Astrocyte of the spinal cord (primary cell): ENCODE measurements around the gene ARHGEF3.
"Not testable (repeated sequence)": the region's sequence is repeated elsewhere in the genome, so short reads cannot be mapped to it uniquely, and the experiment has no call there.

Experiments used
- DNase-seq: peaks from one replicate; pipeline ENCODE4 v3.0.0; 2011; ENCODE audit warnings: low read depth, low spot score
- H3K4me3 ChIP-seq: 2 replicates; pipeline ENCODE4 v1.5.1; 2011; ENCODE audit warnings: low read depth, mild to moderate bottlenecking, low read length, moderate library complexity
- CTCF ChIP-seq: IDR thresholded peaks from 2 replicates; pipeline ENCODE4 v1.5.1; 2012; ENCODE audit warnings: low read depth, mild to moderate bottlenecking, low read length, inconsistent platforms
- in situ Hi-C: cut with HindIII; loops from 2 replicates; pipeline ENCODE4 v1.10.0; 2017; ENCODE audit warnings: low sequenced_read_pairs

ARHGEF3 gene

GRCh38 chr3:56724676-56725075 lies 77.1 kb downstream of the ARHGEF3 start:
- no peak for DNase-seq
- no peak overlapping the region for H3K4me3 ChIP-seq
- TF ChIP-seq CTCF, result no peak
- in situ Hi-C loops, result no loop called here

- no peak for DNase-seq
- in situ Hi-C loops, result no loop called here
- TF ChIP-seq CTCF, result no peak
- H3K4me3 ChIP-seq, result no peak overlapping the region
Observed at GRCh38 chr3:56720849-56721248, 80.9 kb downstream of the ARHGEF3 start.

- H3K4me3 ChIP-seq, in situ Hi-C loops, DNase-seq: not testable (repeated sequence)
Observed at GRCh38 chr3:56718809-56719208, 82.9 kb downstream of the ARHGEF3 start.

GRCh38 chr3:56711344-56711743 lies 90.4 kb downstream of the ARHGEF3 start:
- no peak overlapping the region for H3K4me3 ChIP-seq
- in situ Hi-C loops, result no loop called here
- no peak for TF ChIP-seq CTCF
- DNase-seq, result no peak

- H3K4me3 ChIP-seq, DNase-seq, in situ Hi-C loops: not testable (repeated sequence)
Observed at GRCh38 chr3:56707412-56707811, 94.3 kb downstream of the ARHGEF3 start.

- no peak for DNase-seq
- TF ChIP-seq CTCF, result no peak
- in situ Hi-C loops, result no loop called here
- no peak overlapping the region for H3K4me3 ChIP-seq
Observed at GRCh38 chr3:56706629-56707028, 95.1 kb downstream of the ARHGEF3 start.

GRCh38 chr3:56704706-56705105 lies 97.0 kb downstream of the ARHGEF3 start:
- in situ Hi-C loops, result no loop called here
- no peak for DNase-seq
- no peak for TF ChIP-seq CTCF
- H3K4me3 ChIP-seq, result no peak overlapping the region
